Thymus (tissue), 11 donors: ENCODE results near the gene SRXN1. TPM values are rescaled to one million over a fixed set of nuclear protein-coding genes. Genes with fewer than 3 reads are reported as not detected.

Source experiments
- DNase-seq, 9 donors: peaks; one replicate each; pipeline ENCODE4 v3.0.0-alpha.2; 2013; ENCODE audit warnings: low spot score in 9 of 9, low read depth in 6 of 9, missing footprints in 1 of 9
- H3K27ac ChIP-seq, 2 donors: one replicate each; pipeline ENCODE4 v1.5.1; 2013; ENCODE audit warnings: control low read depth in 1 of 2, low read depth in 1 of 2, low read length in 1 of 2, mild to moderate bottlenecking in 1 of 2, moderate library complexity in 1 of 2
- H3K27me3 ChIP-seq, 2 donors: one replicate each; pipeline ENCODE4 v1.5.1; 2013; ENCODE audit warnings: low read length in 1 of 2; ENCODE audit not compliant: control insufficient read depth in 2 of 2, insufficient read depth in 1 of 2
- H3K36me3 ChIP-seq, 2 donors: one replicate each; pipeline ENCODE4 v1.5.1; 2013; ENCODE audit warnings: low read length in 1 of 2, mild to moderate bottlenecking in 1 of 2, moderate library complexity in 1 of 2; ENCODE audit not compliant: control insufficient read depth in 2 of 2, insufficient read depth in 2 of 2
- H3K4me1 ChIP-seq, 2 donors: one replicate each; pipeline ENCODE4 v1.5.1; 2013; ENCODE audit warnings: low read length in 2 of 2; ENCODE audit not compliant: control insufficient read depth in 2 of 2, insufficient read depth in 2 of 2
- H3K4me3 ChIP-seq, 2 donors: one replicate each; pipeline ENCODE4 v1.5.1; 2013; ENCODE audit warnings: low read length in 2 of 2, control low read depth in 1 of 2, mild to moderate bottlenecking in 1 of 2
- H3K9me3 ChIP-seq, 2 donors: one replicate each; pipeline ENCODE4 v1.5.1; 2013; ENCODE audit warnings: low read length in 1 of 2, mild to moderate bottlenecking in 1 of 2; ENCODE audit not compliant: control insufficient read depth in 2 of 2, insufficient read depth in 1 of 2
- WGBS: extraction: QIAGEN DNeasy Blood & Tissue Kit; methylation state at CpG from one replicate; pipeline ENCODE4 v1.1.7; 2013; 5-methylcytosine and 5-hydroxymethylcytosine counted together
- polyA plus RNA-seq: library from polyadenylated mRNA; stranded (reverse); fragments of 200-250 nt; gene quantifications from one replicate; pipeline ENCODE4 v1.2.3, GENCODE V29; 2013
- total RNA-seq: library from RNA; stranded (reverse); fragments of 120-200 nt; gene quantifications from one replicate; pipeline ENCODE4 v1.2.4, GENCODE V29; 2013
- donor health status: healthy.

Gene SRXN1
- total and polyA plus RNA-seq, 2 donors, result 3.5 to 10.8 TPM

DNA sequence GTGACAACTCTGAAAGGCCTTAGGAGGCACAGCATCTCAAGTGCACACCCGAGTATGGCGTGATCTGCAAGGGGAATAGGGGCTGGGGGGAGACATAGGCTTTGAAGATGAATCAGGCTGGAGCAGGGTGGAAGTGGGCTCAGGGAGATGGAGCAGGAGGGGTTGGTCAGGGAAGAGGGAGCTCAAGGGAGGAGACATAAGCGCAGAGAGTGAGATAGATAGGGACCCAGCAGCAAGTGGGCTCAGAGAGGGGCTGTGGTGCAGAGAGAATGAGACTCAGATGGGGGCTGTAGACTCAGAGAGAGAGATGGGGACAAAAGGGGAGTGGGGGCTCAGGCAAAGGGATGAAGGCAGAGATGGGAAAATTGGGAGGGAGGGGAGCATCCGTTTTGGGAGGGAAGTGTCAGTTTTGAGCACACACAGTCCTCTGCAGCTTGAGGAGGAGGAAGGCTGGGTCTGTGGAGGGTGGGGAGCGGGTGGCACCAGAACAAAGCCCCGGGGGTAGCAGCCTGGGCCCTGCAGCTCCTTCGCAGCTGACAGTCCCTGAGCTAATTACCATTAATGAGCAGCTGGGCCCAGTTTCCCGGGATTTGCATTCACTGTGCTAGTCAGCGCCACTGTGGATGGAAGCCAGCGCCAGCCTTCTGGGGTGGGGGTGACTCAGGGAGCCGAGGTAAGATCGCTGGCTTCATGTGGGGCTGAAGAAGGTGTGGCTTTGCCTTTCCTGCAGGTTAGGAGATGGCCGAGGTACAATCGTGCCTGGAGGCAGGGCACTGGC is 18.7 kb downstream of the SRXN1 start:
- H3K27me3 ChIP-seq, result no peaks in the 10 kb centered on the region
- H3K4me3 ChIP-seq, result no peak overlapping the region
- no peak overlapping the region for H3K27ac ChIP-seq
- H3K4me1 ChIP-seq, result no peaks in the 10 kb centered on the region
- no peaks in the 10 kb centered on the region for H3K36me3 ChIP-seq
- no peaks in the 10 kb centered on the region for H3K9me3 ChIP-seq
- WGBS, result 92% methylated on average over 14 of the region's 14 CpGs
- no peak for DNase-seq

- H3K4me3 ChIP-seq, result no peak overlapping the region
- no peak for DNase-seq
- no peaks in the 10 kb centered on the region for H3K36me3 ChIP-seq
- H3K27ac ChIP-seq, result no peak overlapping the region
- WGBS, result 95% methylated on average over 1 of the region's 1 CpG
- no peaks in the 10 kb centered on the region for H3K9me3 ChIP-seq
- no peaks in the 10 kb centered on the region for H3K4me1 ChIP-seq
- no peaks in the 10 kb centered on the region for H3K27me3 ChIP-seq
These were observed 21.9 kb downstream of the SRXN1 start for GRCh38 chr20:631101-631500.

GRCh38 chr20:626579-626978 is 26.4 kb downstream of the SRXN1 start:
- Histone ChIP-seq H3K27me3 (peaks cover 0 to 2% of the 10 kb centered on the region in 2 donors), H3K4me3 (no peak overlapping the region), H3K9me3 (no peaks in the 10 kb centered on the region), H3K27ac (no peak overlapping the region), H3K36me3 (no peaks in the 10 kb centered on the region), H3K4me1 (no peaks in the 10 kb centered on the region)
- 91% methylated on average over 2 of the region's 2 CpGs for WGBS
- DNase-seq, result no peak

GRCh38 chr20:625360-625932 is 27.6 kb downstream of the SRXN1 start:
- Histone ChIP-seq H3K9me3 (no peaks in the 10 kb centered on the region), H3K36me3 (no peaks in the 10 kb centered on the region), H3K27ac (no peak overlapping the region), H3K27me3 (peaks cover 0 to 2% of the 10 kb centered on the region in 2 donors), H3K4me3 (no peak overlapping the region), H3K4me1 (no peaks in the 10 kb centered on the region)
- WGBS, result 93% methylated on average over 4 of the region's 4 CpGs
- no peak for DNase-seq

DNA sequence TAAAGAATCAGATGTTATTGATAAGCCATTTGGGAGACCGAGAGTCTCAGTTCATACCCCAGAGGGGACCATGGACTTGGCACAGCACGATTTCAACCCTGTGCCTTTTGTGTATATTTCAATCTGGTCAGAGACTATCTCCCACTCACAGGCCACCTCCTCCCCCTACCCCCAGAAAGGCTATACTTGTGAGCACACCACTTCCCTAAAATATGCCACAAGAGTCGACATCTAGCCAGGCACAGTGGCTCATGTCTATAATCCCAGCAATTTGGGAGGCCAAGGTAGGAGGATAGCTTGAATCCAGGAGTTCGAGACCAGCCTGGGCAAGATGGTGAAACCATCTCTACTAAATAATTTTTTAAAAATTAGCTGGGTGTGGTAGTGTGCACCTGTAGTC is 29.3 kb downstream of the SRXN1 start:
- Histone ChIP-seq H3K4me1 (no peaks in the 10 kb centered on the region), H3K27me3 (peaks cover 0 to 2% of the 10 kb centered on the region in 2 donors), H3K27ac (no peak overlapping the region), H3K4me3 (no peak overlapping the region), H3K9me3 (no peaks in the 10 kb centered on the region), H3K36me3 (no peaks in the 10 kb centered on the region)
- 52% methylated on average over 4 of the region's 4 CpGs for WGBS
- DNase-seq, result no peak

DNA sequence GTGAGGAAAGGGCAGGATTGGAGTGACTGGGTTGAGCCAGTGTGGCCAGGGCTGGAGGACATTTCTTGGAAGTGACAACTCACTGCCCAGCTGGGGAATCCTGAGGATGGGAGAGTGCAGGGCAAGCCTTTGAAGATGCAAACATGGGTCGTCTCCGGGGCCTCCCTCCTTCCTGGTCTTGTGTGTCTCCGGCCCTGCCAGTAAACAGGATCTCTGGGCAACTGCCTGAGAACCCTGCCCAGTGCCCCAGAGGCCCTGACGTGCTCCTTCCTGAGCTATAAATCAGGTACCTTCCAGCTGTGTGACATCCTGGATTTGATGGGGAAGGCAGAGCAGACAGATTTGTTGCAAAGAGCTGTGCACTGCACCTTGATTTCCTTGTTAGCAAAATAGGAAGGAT is 30.0 kb downstream of the SRXN1 start:
- Histone ChIP-seq H3K4me3 (no peak overlapping the region), H3K36me3 (no peaks in the 10 kb centered on the region), H3K27me3 (peaks cover 0 to 2% of the 10 kb centered on the region in 2 donors), H3K27ac (no peak overlapping the region), H3K9me3 (no peaks in the 10 kb centered on the region), H3K4me1 (no peaks in the 10 kb centered on the region)
- no peak for DNase-seq
- 41% methylated on average over 4 of the region's 4 CpGs for whole genome bisulfite sequencing

DNA sequence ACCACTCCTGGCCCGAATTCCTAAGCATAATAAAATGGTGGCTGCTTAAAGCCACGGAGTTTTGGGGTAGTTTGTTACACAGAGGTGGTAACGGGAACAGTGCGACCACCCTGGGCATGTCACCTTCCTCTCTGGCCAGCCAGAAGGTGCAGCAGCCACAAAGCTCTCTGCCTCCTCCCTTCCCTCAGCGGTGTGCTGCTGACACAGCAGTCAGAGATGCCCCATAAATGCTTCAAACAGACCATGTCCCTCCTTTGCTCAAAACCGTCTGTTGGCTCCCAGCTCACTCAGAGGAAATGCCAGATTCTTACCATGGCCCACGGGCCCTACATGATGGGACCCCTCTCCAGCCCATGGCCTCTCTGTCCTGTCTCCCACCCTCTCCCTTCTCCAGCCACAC is 30.8 kb downstream of the SRXN1 start:
- Histone ChIP-seq H3K27me3 (peaks cover 0 to 2% of the 10 kb centered on the region in 2 donors), H3K27ac (no peak overlapping the region), H3K36me3 (no peaks in the 10 kb centered on the region), H3K9me3 (no peaks in the 10 kb centered on the region), H3K4me1 (no peaks in the 10 kb centered on the region), H3K4me3 (no peak overlapping the region)
- DNase-seq, result no peak
- 72% methylated on average over 7 of the region's 7 CpGs for WGBS

DNA sequence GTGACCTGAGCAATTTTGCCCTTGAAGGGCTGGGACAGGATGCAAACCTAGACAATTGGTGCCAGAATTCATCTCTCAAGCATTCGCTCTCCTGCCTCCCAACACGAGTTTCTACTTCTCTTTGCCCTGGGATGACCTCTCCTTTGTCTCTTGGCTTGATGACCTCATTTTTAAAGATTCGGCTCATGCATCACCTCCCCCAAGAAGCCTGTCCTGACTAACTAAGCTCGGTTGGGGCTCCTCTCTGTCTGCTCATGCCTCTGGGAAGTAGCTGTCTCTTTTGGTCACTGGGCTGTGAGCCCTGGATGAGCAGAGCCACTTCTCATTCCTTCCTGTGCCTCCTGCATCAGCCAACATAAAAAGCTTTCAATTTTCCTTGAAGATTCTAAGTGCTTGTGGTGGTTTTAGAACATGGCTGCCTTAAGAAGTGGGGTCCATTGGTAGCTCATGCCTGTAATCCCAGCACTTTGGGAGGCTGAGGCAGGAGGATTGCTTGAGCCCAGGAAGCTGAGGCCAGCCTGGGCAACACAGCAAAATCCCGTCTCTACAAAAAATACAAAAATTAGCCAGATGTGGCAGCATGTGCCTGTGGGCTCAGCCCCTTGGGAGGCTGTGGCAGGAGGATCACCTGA is 31.8 kb downstream of the SRXN1 start:
- no peaks in the 10 kb centered on the region for H3K36me3 ChIP-seq
- 85% methylated on average over 5 of the region's 5 CpGs for WGBS
- DNase-seq, result no peak
- H3K4me3 ChIP-seq, result no peak overlapping the region
- no peak overlapping the region for H3K27ac ChIP-seq
- no peaks in the 10 kb centered on the region for H3K9me3 ChIP-seq
- H3K27me3 ChIP-seq, result peaks cover 0 to 2% of the 10 kb centered on the region in 2 donors
- H3K4me1 ChIP-seq, result no peaks in the 10 kb centered on the region

DNA sequence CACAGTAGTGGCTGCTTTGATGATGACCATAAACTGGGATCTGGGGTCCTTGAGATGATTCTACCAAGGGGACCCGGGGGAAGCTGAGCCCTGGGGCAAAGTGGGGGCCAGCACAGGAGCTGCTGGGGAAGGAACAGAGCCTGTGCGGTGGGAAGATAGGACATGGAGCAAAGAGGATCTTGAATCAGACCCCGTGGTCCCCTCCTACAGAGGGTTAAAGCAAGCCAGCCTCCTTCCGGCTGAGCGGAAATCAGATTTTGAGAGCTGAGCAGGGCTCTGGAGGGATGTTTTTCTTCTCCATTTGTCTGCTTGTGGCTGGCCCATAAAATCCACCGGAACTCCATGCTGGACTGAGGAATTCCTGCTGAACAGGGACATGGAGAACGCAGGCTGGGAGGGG is 32.8 kb downstream of the SRXN1 start:
- Histone ChIP-seq H3K27me3 (peaks cover 2 to 3% of the 10 kb centered on the region in 2 donors), H3K9me3 (no peaks in the 10 kb centered on the region), H3K36me3 (no peaks in the 10 kb centered on the region), H3K4me3 (no peak overlapping the region), H3K4me1 (no peaks in the 10 kb centered on the region), H3K27ac (no peak overlapping the region)
- DNase-seq, result no peak
- WGBS, result 63% methylated on average over 7 of the region's 7 CpGs
